ENCODE measurements around the gene CST7.
"Not testable (repeated sequence)": the region's sequence is repeated elsewhere in the genome, so short reads cannot be mapped to it uniquely, and the experiment has no call there.

The CST7 gene

DNA sequence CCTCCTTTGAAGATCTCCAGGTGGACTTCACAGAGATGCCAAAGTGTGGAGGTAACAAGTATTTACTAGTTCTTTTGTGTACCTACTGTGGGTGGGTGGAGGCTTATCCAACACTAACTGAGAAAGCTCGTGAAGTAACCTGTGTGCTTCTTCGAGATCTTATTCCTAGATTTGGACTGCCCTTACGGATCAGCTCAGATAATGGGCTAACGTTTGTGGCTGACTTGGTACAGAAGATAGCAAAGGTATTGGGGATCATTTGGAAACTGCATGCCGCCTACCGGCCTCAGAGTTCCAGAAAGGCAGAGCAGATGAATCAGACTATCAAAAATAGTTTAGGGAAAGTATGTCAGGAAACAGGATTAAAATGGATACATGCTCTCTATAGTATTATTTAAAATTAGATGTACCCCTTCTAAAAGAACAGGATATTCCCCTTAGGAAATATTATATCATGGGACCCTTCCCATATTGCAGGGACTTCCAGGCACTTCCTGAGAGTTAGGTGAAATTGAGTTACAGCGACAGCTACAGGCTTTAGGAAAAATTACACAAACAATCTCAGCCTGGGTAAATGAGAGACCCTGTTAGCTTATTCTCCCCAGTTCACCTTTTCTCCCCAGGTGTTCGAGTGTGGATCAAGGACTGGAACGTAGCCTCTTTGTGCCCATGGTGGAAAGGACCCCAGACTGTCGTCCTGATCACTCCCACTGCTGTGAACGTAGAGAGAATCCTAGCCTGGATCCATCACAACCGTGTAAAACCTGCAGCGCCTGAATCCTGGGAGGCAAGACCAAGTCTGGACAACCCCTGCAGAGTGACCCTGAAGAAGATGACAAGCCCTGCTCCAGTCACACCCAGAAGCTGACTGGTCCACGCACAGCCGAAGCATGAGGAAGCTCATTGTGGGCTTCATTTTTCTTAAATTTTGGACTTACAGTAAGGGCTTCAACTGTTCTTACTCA lies 18.1 kb upstream of the CST7 start:
- not testable (repeated sequence) for DNase-seq

DNA sequence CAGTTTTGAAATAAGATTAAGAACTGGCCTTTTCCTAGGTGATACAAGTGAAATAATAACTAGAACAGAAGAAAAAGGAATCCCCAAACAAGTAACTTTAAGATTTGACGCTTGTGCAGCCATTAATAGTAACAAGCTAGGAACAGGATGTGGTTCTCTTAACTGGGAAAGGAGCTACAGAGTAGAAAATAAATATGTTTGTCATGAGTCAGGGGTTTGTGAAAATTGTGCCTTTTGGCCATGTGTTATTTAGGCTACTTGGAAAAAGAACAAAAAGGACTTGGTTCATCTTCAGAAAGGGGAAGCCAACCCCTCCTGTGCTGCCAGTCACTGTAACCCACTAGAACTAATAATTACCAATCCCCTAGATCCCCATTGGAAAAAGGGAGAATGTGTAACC lies 17.2 kb upstream of the CST7 start:
- not testable (repeated sequence) for DNase-seq

DNA sequence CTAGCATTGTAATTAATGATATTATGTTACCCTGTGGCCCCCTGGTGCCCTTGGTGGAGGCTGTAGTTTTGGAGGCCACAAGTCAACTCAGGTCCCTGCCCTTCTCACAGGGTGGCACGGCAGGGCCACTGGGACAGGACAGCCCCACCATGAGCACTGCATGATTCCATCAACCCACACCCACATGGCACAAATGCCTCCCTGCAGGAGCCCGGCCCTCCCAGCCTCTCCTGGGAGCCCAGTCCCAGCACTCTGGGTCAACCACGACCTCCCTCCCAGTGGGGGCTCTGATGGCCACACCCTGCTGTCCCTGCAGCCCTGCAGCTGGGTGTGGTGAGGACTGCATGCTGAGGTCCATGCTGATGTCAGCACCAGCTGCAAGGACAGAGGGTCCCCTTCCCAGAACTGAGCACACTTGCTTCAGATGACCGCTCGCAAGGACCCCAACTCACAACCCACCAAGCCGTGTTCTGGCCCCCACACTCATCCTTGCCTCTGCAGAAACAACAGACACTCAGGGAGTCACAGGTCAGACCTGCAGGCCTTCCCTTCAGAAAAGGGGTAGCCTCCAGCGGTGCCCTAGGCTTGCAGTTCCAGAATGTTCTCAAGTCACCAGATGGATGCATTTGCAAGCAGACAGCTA lies 15.7 kb upstream of the CST7 start:
- no peak for DNase-seq

DNA sequence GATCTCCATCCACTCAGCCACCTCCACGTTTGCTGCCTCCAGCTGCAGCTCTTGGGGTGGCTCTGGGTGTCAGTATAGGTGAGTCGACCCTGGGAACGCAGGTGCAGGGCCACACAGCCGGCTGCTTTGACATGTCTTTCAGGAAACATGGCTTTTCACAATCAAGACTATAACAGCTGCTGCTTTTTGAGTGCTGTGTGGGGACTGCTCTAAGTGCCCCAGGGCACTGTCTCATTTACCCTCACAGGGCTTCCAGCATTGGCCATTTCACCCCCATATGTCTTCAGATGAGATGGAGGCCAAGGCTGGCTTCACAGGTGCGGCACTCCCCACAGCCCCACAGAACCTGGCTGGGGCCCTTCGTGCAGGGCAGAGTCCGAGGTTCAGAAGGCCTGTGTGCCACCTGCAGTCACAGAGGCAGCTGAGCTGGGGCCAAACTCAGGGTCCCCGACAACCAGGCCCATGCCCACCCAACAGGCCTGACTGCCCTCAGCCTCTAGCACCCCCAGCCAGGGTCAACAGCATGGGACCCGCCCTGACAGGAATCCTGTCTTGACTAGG lies 14.9 kb upstream of the CST7 start:
- no peak for DNase-seq

DNA sequence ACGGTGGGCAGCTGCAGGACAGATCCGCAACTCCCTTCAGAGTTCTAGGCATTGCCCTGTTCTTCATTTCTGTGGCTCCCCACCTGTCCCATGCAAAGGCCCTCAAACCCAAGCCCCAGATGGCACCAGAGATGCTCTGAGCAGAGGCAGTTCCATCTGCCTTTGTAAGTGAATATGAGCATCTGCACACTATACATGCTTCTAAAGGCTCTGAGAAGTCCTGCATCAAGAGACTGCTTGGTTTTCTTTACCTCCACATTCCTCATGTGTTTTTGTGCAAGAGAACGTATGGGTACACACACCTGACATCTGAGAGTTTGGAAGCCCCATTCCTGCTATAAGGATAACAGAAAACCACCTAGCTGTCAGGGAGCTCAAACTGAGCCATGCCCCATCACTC lies 14.4 kb upstream of the CST7 start:
- no peak for DNase-seq

GRCh38 chr20:24935140-24935539 lies 13.9 kb upstream of the CST7 start:
- DNase-seq: no peak

DNA sequence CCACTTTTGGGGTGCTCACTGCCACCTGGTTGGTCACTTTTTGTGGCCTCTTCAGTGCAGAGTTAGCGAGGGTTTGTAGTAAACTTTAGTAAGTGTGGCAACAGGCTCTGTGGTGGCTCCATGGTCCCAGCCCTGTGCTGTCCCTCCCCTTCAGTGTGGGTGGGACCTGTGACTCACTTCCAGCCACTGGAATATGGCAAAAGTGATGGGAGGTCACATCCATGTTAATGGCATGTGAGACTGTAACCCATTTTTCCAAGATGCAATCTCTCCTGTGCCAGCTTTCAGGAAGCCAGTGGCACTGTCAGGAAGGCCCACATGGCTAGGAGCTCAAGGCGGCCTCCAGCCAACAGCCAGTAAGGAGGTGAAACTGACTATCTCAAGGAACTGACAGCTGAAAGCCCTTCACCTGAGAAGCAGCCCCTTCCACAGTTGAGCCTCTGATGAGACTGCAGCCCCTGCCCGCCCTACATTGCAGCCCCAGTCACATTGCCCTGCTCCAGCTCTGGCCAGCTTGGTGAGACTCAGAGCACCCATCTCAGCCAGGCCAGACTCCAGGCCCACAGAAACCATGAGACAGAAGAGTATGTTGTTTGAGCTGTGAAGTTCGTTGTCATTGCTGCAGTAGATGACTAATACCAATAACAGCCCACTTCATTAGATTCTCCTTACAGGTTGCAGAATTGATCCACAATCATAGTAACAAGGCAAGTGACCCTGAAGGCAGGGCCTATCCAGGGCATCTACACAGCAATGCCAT lies 13.1 kb upstream of the CST7 start:
- DNase-seq: no peak

- no peak for DNase-seq
These were observed 12.3 kb upstream of the CST7 start for GRCh38 chr20:24936526-24937407.

- no peak for DNase-seq
These were observed 11.5 kb upstream of the CST7 start for GRCh38 chr20:24937579-24937978.

DNA sequence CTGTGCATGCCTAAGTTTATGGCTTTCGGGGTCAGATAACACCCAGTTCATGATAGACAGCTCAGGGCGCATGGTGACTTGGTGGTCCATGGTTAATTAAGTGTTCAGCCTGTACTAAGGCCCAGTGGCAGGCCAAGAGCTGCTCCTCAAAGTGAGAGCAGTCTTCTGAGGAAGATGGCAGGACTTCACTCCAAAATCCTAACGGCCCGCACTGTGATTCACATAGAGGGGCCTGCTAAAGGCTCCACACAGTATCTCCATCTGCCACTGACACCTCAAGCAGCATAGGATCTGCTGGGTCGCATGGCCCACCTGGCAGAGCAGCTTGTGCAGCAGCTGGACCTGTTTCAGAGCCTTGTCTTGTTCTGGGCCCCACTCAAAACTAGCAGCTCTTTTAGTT lies 10.6 kb upstream of the CST7 start:
- DNase-seq: no peak

DNA sequence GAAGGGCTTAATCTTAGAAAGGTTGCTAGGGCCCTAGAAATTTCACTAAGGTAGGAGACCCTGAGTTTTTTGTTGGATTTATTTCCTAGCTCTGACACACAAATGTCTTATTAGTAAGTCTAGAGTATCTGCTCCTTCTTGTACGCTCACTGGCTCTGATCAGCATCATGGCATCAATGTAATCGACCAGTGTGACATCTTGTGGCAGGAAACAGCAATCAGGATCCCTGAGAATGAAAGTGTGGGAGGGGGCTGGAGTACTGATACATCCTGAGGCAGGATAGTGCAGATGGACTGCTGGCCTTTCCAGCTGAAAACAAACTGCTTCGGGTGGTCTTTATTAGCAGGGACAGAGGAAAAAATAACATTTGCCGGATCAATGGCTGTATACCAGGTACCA lies 10.0 kb upstream of the CST7 start:
- no peak for DNase-seq

- no peak for DNase-seq
These were observed 6.4 kb upstream of the CST7 start for GRCh38 chr20:24942679-24943078.

DNA sequence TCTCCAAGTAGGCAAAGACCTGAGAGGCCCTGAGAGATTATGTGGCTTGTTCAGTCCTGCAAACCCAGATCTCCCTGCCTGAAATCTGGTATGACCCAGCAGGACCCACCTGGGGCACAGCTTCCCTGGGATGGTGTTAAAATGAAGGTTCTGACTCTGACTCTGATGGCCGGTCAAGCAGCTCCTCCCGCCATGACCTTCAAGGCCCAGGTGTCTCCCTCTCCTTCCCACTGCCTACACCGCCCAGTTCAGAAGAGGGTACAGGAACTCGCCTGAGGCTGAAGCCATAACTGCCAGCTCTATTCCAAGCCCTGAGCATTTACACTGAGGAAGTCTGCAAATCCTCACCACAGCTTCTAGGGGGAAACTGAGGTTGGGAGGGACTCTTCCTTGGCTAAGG lies 5.9 kb upstream of the CST7 start:
- DNase-seq: no peak

DNA sequence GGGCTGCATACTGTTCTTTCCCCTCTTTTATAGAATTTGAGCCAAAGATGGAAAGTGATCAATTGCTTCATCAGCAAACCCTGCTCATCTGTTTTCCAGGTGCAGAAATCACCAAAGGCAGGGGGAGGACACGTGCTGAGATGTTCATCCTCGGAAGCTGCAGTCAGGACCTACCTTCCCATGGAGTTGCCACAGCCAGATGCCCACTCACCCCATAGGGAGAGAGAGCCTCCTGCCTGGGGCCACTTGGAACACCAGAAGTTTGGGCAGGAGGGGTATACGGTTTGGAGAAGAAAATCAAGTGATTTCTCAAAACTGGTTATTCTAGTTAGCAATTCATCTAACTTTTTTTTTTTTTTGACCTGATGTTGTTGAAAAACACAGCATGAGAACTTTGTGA lies 5.3 kb upstream of the CST7 start:
- DNase-seq: no peak

GRCh38 chr20:24946376-24946775 lies 2.7 kb upstream of the CST7 start:
- DNase-seq: not testable (repeated sequence)

DNA sequence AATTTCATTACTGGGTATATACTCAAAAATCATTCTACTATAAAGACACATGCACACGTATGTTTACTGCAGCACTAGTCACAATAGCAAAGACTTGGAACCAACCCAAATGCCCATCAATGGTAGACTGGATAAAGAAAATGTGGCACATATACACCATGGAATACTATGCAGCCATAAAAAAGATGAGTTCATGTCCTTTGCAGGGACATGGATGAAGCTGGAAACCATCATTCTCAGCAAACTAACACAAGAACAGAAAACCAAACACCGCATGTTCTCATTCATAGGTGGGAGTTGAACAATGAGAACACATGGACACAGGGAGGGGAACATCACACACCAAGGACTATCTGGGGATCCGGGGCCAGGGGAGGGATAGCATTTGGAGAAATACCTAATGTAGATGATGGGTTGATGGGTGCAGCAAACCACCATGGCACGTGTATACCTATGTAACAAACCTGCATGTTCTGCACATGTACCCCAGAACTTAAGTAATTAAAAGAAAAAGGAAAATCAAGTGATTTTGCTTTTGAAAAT lies 602 bp upstream of the CST7 start:
- not testable (repeated sequence) for DNase-seq

DNA sequence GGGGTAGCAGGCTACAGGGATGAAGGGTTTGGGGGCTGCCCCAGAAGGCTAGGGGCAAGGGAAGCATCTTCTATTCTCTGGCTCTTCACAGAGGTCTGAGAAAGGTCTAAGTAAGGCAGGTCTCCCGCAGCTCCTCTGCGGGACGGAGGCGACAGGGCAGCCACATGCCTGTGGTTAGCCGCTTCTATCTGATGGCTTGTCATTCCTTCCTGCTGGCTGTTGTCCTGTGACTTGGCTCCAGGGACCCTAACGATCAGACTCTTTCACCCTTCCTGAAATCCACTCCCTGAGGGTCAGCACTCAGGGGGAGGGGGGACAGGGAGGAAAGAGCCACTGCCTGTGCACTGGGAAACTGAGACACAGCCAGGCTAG lies 673 bp downstream of the CST7 start:
- no peak for DNase-seq

DNA sequence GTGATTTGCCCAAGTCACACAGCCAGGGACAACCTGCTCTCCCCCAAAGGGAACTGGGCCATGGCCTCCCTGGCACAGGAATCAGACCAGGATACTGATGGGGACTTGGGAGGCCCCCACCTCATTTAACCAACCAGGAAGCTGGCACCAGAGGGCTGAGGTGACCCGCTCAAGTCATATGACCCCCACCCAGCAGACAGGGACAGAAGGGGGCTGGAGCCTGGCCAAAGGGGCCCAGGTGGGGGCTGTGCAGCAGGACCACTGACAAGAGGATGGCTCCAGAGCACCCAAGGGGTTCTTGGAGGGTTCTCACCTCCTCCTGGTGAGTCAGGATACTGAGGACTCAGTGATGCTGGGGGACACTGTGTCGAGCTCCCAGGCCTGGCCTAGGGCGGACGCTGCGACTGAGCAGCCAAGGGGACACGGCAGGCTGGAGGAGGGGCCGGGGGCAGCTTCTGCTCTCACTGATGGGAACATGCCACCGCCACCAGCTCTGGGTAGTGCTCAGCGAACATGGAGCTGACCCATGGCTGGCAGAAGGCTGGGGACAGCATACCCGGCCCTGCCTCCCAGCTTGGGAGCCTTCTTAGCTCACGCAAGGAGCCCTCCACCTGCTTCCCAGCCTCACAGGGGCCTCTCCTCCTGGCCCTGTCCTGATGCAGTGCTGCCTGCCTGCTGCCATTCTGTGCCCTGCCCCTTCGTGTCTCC lies 1.2 kb downstream of the CST7 start:
- no peak for DNase-seq

DNA sequence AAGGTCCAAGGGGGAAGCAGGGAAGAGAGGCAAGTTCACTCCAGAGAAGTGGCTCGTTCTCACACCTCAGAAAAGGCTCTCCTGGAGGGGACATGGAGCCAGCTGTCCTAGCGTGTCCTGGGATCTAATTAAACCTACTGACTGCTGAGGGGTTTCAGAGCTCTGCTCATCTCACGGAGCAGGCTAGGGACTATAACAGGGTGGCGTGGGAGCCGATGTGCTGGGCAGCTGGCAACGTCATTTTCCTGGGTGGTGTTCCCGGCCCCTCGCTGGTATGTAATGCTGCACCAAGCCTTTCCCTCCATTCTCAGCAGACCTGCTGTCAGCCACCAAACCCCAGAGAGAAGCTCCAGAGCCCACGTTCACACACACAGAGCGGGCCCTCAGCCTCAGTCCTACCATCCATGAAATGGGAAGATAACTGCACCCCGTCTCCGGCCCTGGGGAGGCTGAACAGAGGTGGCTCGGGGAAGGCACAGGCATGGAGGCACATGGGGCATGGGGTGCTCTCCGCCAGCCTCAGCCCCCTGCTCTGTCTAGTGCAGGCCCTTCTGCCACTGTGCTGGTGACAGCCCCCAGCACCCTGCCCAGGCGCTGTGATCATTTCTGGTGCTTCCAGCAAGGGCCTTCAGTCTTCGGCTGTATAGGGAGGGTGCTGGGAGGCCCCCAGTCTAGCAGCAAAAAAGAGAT lies 1.9 kb downstream of the CST7 start:
- no peak for DNase-seq

DNA sequence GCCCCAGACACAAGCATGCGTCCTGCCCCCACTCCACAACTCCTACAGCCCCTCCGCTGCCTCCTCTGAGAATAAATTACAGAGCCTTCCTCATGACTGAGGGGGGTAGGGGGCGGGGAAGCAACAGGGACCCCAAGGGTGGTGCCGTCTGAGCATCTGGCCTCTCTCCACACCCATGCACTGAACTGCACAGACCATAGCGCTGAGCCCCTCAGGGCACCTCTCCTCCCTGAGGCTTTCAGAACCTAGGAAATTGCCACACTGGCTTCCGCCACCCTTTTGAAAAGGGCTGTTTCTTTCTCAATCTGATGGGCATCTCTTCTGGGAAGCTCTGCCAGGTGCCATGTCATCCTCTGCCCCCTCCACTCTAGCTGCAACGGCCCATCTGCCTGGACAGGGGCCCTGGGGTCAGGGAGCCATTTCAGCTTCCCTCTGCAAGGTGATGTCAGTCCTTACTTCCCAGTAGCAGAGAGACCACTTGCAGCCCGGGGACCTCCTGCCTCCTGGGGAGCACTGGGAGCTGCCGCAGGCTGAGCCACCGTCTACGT lies 2.5 kb downstream of the CST7 start:
- DNase-seq: no peak
